Muscle layer of duodenum (tissue), 2 donors: ENCODE measurements around the gene WNK1.
"Not testable (repeated sequence)": the region's sequence is repeated elsewhere in the genome, so short reads cannot be mapped to it uniquely, and the experiment has no call there.

ENCODE experiments used
- H3K27ac ChIP-seq: one replicate; pipeline ENCODE4 v1.7.0; 2013; ENCODE audit warnings: mild to moderate bottlenecking, low read length
- H3K27me3 ChIP-seq: one replicate; pipeline ENCODE4 v1.7.0; 2013; ENCODE audit warnings: low read depth, mild to moderate bottlenecking, control low read depth, low read length
- H3K36me3 ChIP-seq, 2 donors: one replicate each; pipeline ENCODE4 v1.7.0; 2013; ENCODE audit warnings: low read length in 2 of 2, control low read depth in 1 of 2, mild to moderate bottlenecking in 1 of 2; ENCODE audit not compliant: insufficient read depth in 2 of 2, control insufficient read depth in 1 of 2
- H3K4me1 ChIP-seq, 2 donors: one replicate each; pipeline ENCODE4 v1.7.0; 2013; ENCODE audit warnings: low read length in 2 of 2, mild to moderate bottlenecking in 2 of 2, control low read depth in 1 of 2, moderate library complexity in 1 of 2; ENCODE audit not compliant: insufficient read depth in 2 of 2, control insufficient read depth in 1 of 2
- H3K4me3 ChIP-seq, 2 donors: one replicate each; pipeline ENCODE4 v1.7.0; 2013; ENCODE audit warnings: low read length in 2 of 2, low read depth in 1 of 2, mild to moderate bottlenecking in 1 of 2
- H3K9me3 ChIP-seq, 2 donors: one replicate each; pipeline ENCODE4 v1.7.0; 2013; ENCODE audit warnings: low read length in 2 of 2, control low read depth in 1 of 2, mild to moderate bottlenecking in 1 of 2; ENCODE audit not compliant: control insufficient read depth in 1 of 2
- donor health status: healthy.

The WNK1 gene

DNA sequence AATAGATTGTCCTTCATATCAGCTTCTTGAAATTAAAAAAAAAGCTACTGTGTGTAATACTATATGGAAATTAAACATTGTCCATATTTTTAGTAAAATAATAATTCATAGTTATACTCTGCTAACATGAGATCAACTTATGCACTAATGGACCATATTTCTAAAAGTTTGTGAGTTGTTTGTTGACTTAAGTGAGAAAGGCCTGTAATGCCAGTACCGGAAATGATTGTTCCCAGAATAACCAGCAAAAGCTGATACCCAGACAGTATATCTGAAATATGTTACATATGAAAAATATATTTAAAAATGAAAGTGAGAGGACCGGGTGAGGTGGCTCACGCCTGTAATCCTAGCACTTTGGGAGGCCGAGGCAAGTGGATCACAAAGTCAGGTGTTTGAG, 35.9 kb downstream of the WNK1 start:
- H3K4me3 ChIP-seq = no peak overlapping the region
- H3K27ac ChIP-seq = no peak overlapping the region
- H3K4me1 ChIP-seq = peaks cover 0 to 14% of the 10 kb centered on the region in 2 donors

DNA sequence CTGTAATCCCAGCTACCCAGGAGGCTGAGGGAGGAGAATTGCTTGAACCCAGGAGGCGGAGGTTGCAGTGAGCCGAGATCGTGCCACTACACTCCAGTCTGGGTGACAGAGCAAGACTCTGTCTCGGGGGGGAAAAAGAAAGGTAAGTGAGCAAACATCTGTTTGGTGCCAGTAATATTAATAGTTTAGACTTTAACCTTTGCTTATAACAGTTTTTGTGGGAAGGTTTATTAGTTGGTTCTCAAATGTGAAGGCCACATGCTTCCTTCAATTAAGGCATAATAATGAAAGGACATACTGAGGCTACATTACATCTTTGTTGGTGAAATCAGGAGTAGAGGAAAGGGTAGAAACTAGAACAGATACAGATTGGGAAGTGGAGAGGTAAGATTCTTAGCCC, 36.4 kb downstream of the WNK1 start:
- H3K4me3 ChIP-seq, H3K27ac ChIP-seq, H3K27me3 ChIP-seq, H3K36me3 ChIP-seq, H3K9me3 ChIP-seq: not testable (repeated sequence)
- peaks cover 0 to 14% of the 10 kb centered on the region in 2 donors for H3K4me1 ChIP-seq

More for the DNA sequence above, 35.9 kb downstream of the WNK1 start:
- Histone ChIP-seq H3K9me3 (no peaks in the 10 kb centered on the region), H3K36me3 (no peaks in the 10 kb centered on the region), H3K27me3 (no peaks in the 10 kb centered on the region)

DNA sequence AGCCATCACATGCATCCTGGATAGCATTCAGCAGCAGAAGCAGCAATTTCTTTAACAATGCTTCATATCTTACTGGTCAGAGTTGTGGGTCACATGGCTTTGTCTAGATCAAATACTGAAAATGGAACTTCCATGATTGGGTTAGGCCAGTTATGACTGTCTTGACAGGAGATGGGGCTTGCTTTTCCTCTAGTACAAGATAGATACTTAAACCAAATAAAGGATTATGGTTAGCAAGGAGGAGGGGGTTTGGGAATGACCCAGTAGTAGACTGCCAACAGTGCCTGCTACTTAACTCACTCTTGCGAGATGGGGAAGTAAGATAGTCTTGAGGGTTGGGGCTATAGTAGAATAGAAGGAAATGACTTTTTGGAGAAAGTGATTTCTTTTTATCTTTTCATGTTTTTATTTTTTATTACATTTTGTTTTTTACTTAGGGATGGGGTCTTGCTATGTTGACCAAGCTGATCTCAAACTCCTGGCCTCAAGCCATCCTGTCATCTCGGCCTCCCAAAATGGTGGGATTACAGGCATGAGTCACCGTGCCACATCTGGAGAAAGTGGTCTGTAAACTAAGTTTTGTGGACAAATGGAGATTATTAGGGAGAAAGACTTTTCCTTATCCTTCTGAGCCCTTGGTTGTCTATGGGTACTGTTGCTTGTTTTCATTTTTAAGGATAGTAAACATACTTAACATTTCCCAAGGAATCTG, 37.6 kb downstream of the WNK1 start:
- Histone ChIP-seq H3K36me3 (no peaks in the 10 kb centered on the region), H3K4me1 (peaks cover 0 to 14% of the 10 kb centered on the region in 2 donors), H3K27me3 (no peaks in the 10 kb centered on the region), H3K4me3 (no peak overlapping the region), H3K27ac (no peak overlapping the region), H3K9me3 (no peaks in the 10 kb centered on the region)

DNA sequence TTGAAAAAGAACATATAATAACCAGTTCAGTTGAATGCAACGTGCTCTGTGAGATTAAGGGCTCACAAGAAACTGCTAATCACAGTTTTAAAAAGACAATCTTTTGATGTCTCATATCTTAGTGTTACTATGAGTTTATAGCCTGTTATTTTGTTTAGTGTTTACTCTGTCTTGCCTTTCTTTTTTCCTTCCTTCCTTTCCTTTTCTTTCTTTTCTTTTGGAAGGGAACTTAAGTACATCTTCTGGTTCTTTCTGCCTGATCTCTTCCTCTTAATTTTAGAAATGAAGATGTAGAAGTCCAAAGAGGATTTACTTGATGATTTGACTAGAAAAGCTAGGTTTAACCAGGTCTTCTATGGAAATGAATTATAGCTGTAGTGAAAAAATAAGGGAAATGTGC, 38.2 kb downstream of the WNK1 start:
- no peak overlapping the region for H3K4me3 ChIP-seq
- H3K4me1 ChIP-seq = peaks cover 0 to 17% of the 10 kb centered on the region in 2 donors
- H3K36me3 ChIP-seq = no peaks in the 10 kb centered on the region
- no peak overlapping the region for H3K27ac ChIP-seq
- no peaks in the 10 kb centered on the region for H3K27me3 ChIP-seq
- no peaks in the 10 kb centered on the region for H3K9me3 ChIP-seq

DNA sequence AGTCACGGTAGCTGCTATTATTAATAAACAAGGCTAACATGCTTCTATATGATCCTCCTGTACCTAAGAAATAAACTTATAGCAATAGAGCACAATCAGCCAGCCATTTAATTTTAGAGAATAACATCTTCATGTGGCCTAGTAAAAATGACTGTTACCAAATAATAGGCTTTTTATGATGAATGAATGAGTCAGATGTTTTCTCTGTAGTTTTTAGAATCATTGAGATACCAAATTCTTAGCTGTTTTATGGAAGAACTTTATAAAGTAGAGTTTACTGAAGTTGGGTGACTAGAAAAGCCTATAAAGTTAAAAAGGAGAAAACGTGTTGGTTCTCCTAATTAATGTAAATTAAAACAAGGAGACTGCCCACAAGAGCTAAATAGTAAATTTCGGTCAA, 40.7 kb downstream of the WNK1 start:
- no peak overlapping the region for H3K27ac ChIP-seq
- H3K27me3 ChIP-seq = no peaks in the 10 kb centered on the region
- peaks cover 0 to 23% of the 10 kb centered on the region in 2 donors for H3K4me1 ChIP-seq
- no peaks in the 10 kb centered on the region for H3K9me3 ChIP-seq
- H3K4me3 ChIP-seq = no peak overlapping the region
- no peaks in the 10 kb centered on the region for H3K36me3 ChIP-seq

DNA sequence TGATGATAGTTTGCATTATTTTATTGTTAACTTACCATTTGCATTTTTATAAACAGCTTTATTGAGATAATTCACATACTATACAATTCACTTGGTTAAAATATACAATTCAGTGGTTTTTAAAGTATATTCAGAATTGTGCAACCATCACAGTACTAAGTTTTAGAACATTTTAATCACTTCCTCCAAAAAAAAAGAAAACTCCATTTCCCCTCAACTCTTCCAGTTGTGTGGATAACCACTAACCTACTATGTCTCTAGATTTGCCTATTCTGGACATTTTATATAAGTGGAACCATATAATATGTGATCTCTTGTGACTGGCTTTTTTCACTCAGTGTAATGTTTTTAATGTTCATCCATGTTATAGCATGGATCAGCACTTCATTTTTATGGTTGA, 41.3 kb downstream of the WNK1 start:
- no peaks in the 10 kb centered on the region for H3K27me3 ChIP-seq
- H3K4me3 ChIP-seq = no peak overlapping the region
- H3K36me3 ChIP-seq = no peaks in the 10 kb centered on the region
- H3K4me1 ChIP-seq = peaks cover 0 to 23% of the 10 kb centered on the region in 2 donors
- no peak overlapping the region for H3K27ac ChIP-seq
- H3K9me3 ChIP-seq = no peaks in the 10 kb centered on the region

DNA sequence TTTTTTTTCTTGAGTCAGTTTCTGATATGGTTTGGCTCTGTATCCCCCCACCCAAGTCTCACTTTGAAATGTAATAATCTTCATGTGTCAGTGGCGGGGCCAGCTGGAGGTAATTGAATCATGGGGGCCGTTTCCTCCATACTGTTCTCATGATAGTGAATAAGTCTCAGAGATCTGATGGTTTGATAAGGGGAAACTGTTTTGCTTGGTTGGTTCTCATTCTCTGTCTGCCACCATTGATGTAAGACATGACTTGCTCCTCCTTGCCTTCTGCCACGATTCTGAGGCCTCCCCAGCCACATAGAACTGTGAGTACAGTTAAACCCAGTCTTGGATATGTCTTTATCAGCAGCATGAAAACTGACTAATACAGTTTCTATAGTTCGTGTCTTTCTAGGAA, 42.9 kb downstream of the WNK1 start:
- H3K9me3 ChIP-seq = no peaks in the 10 kb centered on the region
- H3K4me3 ChIP-seq = no peak overlapping the region
- H3K27me3 ChIP-seq = no peaks in the 10 kb centered on the region
- H3K36me3 ChIP-seq = no peaks in the 10 kb centered on the region
- no peak overlapping the region for H3K27ac ChIP-seq
- peaks cover 0 to 13% of the 10 kb centered on the region in 2 donors for H3K4me1 ChIP-seq

DNA sequence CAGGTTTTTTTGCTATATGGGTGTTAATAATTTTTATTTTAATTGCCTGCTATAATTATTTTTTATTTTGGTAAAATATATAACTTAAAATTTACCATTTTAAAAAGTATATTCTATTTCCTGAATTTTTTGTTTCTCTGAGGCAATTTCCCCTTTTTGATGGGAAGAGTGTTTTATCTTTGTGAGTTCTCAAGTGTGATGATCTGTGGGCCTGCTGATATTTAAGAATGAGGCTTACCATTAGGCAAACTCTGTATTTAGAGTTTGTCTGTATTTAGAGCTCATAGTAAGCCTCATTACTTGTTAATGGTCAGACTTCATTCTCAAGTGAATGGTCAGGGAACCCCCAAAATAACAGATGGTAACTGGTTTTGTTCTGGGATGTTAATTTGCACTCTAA, 48.0 kb downstream of the WNK1 start:
- H3K9me3 ChIP-seq = no peaks in the 10 kb centered on the region
- H3K27ac ChIP-seq = no peak overlapping the region
- H3K27me3 ChIP-seq = no peaks in the 10 kb centered on the region
- H3K4me3 ChIP-seq = no peak overlapping the region
- peaks cover 4 to 17% of the 10 kb centered on the region in 2 donors for H3K4me1 ChIP-seq
- no peaks in the 10 kb centered on the region for H3K36me3 ChIP-seq

DNA sequence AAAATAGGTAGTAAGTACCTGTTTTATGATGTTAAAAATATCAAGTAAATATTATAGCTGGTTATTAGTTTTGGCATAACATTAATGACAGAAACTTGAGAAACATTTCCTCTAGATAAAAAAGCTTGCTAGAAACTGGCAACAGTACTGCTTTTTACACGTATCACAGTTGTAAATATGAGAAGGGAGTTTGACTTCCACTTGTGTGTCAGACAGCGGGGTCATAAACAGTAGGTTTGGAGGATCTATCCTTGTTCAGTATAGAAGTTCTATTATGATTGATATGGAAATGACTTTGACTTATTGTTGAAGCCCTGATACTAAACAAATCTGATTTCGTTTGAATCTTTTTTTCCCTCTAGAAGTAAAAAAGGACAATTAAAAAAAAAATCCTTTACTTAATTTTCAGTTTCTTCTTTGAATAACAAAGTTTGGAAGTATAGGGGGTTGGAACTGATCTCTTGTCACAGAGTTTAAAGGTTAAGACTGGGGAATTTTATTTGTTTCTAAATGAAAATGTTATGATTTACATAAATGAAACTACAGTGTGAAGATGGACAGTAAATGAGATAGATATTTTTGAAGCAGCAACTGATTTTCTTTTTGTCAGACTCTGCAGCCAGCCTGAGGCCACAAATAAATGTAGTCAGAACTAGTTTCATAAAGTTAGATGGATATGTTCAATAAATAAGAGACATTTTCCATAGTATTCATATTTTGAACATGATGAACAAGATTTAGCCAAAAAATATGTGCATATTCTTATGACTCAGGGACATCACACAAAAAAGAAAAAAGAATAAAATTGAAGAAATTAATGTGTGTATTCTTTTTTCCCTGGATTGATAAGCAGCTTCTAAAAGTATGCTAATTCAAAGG, 50.1 kb downstream of the WNK1 start:
- Histone ChIP-seq H3K36me3 (no peaks in the 10 kb centered on the region), H3K4me1 (peaks cover 15 to 23% of the 10 kb centered on the region in 2 donors), H3K4me3 (no peak overlapping the region), H3K27ac (no peak overlapping the region), H3K9me3 (no peaks in the 10 kb centered on the region), H3K27me3 (no peaks in the 10 kb centered on the region)

DNA sequence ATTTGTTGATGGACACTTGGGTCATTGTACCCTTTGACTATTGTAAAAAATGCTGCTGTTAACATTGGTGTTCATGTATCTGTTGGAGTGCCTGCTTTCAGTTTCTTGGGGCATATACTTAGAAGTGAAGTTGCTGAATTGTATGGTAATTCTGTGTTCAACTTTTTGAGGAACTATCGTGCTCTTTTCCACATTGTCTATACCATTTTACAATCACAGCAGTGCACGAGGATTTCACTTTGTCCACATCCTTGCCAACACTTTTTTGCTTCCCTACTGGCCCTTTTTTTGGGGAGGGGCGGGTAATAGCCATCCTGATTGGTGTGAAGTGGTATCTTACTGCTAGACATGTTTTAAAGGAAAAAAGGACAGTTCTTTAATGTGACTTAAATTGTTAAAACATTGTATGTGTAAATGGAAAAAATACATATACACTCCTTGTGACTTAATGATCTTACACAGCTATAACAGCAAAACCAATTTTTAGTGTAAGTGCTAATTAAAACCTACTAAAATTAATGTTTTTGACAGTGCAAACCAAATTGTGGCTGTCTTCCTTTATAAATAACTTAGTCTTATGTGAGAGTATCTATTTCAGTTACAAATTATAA, 52.7 kb downstream of the WNK1 start:
- Histone ChIP-seq H3K27ac (no peak overlapping the region), H3K9me3 (no peaks in the 10 kb centered on the region), H3K27me3 (no peaks in the 10 kb centered on the region), H3K36me3 (no peaks in the 10 kb centered on the region), H3K4me1 (peaks cover 15 to 23% of the 10 kb centered on the region in 2 donors), H3K4me3 (no peak overlapping the region)

DNA sequence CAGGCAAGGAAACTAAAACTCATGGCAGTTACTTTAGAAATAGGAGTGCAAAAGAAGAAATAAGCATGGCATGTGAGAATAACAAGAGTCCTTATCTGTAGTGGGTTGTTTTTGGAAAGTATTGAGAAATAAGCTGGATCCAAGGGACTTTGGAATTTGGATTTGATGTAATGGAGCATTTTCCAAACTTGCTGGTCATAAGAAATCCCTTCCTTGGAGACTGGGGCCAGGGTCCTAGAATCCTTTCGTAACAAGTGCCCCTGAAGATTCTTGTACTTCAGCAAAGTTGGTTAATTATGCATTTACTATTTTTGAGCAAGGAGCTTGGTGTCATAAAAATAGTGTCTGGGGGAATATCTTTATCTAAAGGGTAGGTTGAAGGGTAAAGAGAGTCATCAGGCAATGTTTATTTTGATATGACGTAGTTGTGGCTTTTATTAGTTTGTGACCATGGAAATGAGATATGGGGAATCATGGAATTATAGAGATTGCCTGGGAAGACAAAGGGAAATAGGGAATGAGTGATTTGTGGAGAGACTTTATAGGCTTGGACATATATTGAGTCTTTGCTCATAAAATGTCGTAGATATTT, 53.9 kb downstream of the WNK1 start:
- Histone ChIP-seq H3K9me3 (no peaks in the 10 kb centered on the region), H3K4me1 (peaks cover 15 to 27% of the 10 kb centered on the region in 2 donors), H3K27ac (no peak overlapping the region), H3K36me3 (no peaks in the 10 kb centered on the region), H3K27me3 (no peaks in the 10 kb centered on the region), H3K4me3 (no peak overlapping the region)
